ENCODE measurements around the gene POLR2E. TPM values are rescaled to one million over a fixed set of nuclear protein-coding genes. Genes with fewer than 3 reads are reported as not detected.

Gene POLR2E
- total RNA-seq, 1 experiment from 2014 or later: 281 TPM

GRCh38 chr19:1112268-1113029 lies 17.3 kb upstream of the POLR2E start:
- RAD21 ChIA-PET (ENCODE audit: low non-redundant PET in 1 of 2, low total read pairs in 2 of 2, uncharacterized antibody in 2 of 2, unreplicated experiment in 2 of 2): interaction anchor here (0.6 to 1.1 kb wide), 3 partner anchors 11 to 82 kb away, joined by 3 to 5 read pairs (median 5); no protein-coding TSS in a partner anchor
- Histone ChIP-seq H4K20me1 (ENCODE audit: insufficient read depth) (no peaks in the 10 kb centered on the region), H3K9me3 (ENCODE audit: control insufficient read depth in 1 of 2, insufficient read depth in 1 of 2, low read depth in 1 of 2, low read length in 2 of 2) (no peaks in the 10 kb centered on the region), H3K4me1 (ENCODE audit: control insufficient read depth in 1 of 2, insufficient read depth in 2 of 2, low read length in 2 of 2) (peaks cover 16 to 28% of the 10 kb centered on the region in 2 experiments), H3K27ac (ENCODE audit: low read depth, low read length) (peak overlapping the region; percentile 59; the same call in 1 of the 2 replicates), H2AFZ (ENCODE audit: low read depth, low read length, poor library complexity, severe bottlenecking) (no peak overlapping the region), H3K36me3 (ENCODE audit: control insufficient read depth in 1 of 2, insufficient read depth in 2 of 2, low read length in 2 of 2) (peaks cover 0 to 14% of the 10 kb centered on the region in 2 experiments; a peak in 2 of 4 replicates), H3K79me2 (ENCODE audit: insufficient read depth, low read length) (no peaks in the 10 kb centered on the region), H3K9ac (ENCODE audit: low read length) (0 out of 2 replicates have a peak overlapping the region, but pooled peaks have one; percentile 11), H3K4me3 (replicated peaks in 1 of 2; ENCODE audit: low read depth in 1 of 2, low read length in 2 of 2) (no peak overlapping the region), H3K4me2 (ENCODE audit: low read length) (no peak overlapping the region), H3K9me2 (ENCODE audit: insufficient read depth) (no peaks in the 10 kb centered on the region), H3K27me3 (ENCODE audit: insufficient read depth, low read length) (no peaks in the 10 kb centered on the region)
- TF ChIP-seq POLR2A (IDR thresholded peaks at IDR 0.05; ENCODE audit: borderline replicate concordance, extremely low read depth, insufficient read depth, insufficient read length) (no peak), POLR2AphosphoS5 (IDR thresholded peaks at IDR 0.05; ENCODE audit: low read depth, low read length) (no peak), TCF7L2 (IDR thresholded peaks at IDR 0.05; ENCODE audit: borderline replicate concordance, extremely low read depth, insufficient read depth, insufficient read length) (no peak), EGR1 (IDR thresholded peaks at IDR 0.05; ENCODE audit: low read depth) (no peak), ZFX (IDR thresholded peaks at IDR 0.05) (peak; percentile 70; the same call in 1 of the 2 replicates), ATF3 (IDR thresholded peaks at IDR 0.05) (no peak)
- DNase-seq (ENCODE audit: low read depth, low spot score) (no peak), ATAC-seq (peak; percentile 42)
- CTCF ChIA-PET: interaction anchor here (0.7 to 2.3 kb wide), 13 partner anchors 8 to 129 kb away, joined by 3 to 36 read pairs (median 7); partner anchors contain the start of genes ATP5F1D and GPX4
- intact Hi-C loops (cut with micrococcal nuclease): loop anchor here (5.0 kb wide), 1 partner anchor 80 kb away; no protein-coding TSS in a partner anchor
- no TSS peak for BruUV-seq (replicated peaks)
- POLR2A ChIA-PET: interaction anchor here (0.8 to 1.6 kb wide), 4 partner anchors 9 to 157 kb away, joined by 3 to 10 read pairs (median 4); partner anchors contain the start of genes CIRBP and GPX4
